ENCODE measurements around the gene C9orf57. TPM values are rescaled to one million over a fixed set of nuclear protein-coding genes. Genes with fewer than 3 reads are reported as not detected.

C9orf57 gene
- total RNA-seq, 1 experiment from 2014 or later = not detected

- Histone ChIP-seq H3K9me3 (ENCODE audit: control insufficient read depth, low read depth, low read length) (no peaks in the 10 kb centered on the region), H3K4me2 (ENCODE audit: insufficient read depth, insufficient read length, low read length) (no peak overlapping the region), H3K79me1 (ENCODE audit: insufficient read depth, low read depth, low read length, poor library complexity, severe bottlenecking) (no peaks in the 10 kb centered on the region), H3K56ac (ENCODE audit: insufficient read length, low read depth, low read length) (no peak overlapping the region), H4K8ac (replicated peaks; ENCODE audit: insufficient read length, low read depth, low read length) (no peak overlapping the region), H3K23me2 (ENCODE audit: insufficient read length, low read depth, low read length, poor library complexity, severe bottlenecking) (no peaks in the 10 kb centered on the region), H3K79me2 (ENCODE audit: insufficient read depth, low read length) (no peaks in the 10 kb centered on the region), H4K91ac (ENCODE audit: insufficient read length, low read depth, low read length) (no peak overlapping the region), H3K4ac (ENCODE audit: low read depth, low read length) (no peak overlapping the region), H3K9ac (ENCODE audit: extremely low read depth, insufficient read length, low read length) (no peak overlapping the region), H2BK120ac (ENCODE audit: low read depth, low read length, poor library complexity, severe bottlenecking) (no peak overlapping the region), H3K27ac (ENCODE audit: insufficient read length, low read depth, low read length) (no peak overlapping the region), H2BK15ac (ENCODE audit: low read depth, low read length) (no peak overlapping the region; the same call in 1 of the 2 replicates), H2BK5ac (ENCODE audit: insufficient read length, low read length) (no peak overlapping the region), H4K20me1 (ENCODE audit: control insufficient read depth, insufficient read depth, insufficient read length) (no peaks in the 10 kb centered on the region), H3K23ac (ENCODE audit: insufficient read length, low read depth, low read length) (no peak overlapping the region), H2AK5ac (ENCODE audit: insufficient read length, low read length) (no peak overlapping the region), H3T11ph (ENCODE audit: low read length) (no peak overlapping the region), H3K18ac (ENCODE audit: insufficient read length, low read depth, low read length) (no peak overlapping the region), H4K5ac (ENCODE audit: insufficient read length, low read depth, low read length) (no peak overlapping the region), H2AFZ (ENCODE audit: low read length) (no peak overlapping the region), H3K14ac (ENCODE audit: insufficient read depth, low read length) (no peak overlapping the region), H2BK12ac (ENCODE audit: insufficient read length, low read depth, low read length) (no peak overlapping the region), H3K4me1 (ENCODE audit: insufficient read depth, low read length) (no peaks in the 10 kb centered on the region), H2BK20ac (ENCODE audit: low read depth, low read length, poor library complexity, severe bottlenecking) (no peak overlapping the region), H3K27me3 (ENCODE audit: insufficient read depth, low read length) (no peaks in the 10 kb centered on the region)
- H3K4me1 Mint-ChIP-seq = peaks cover 7 to 11% of the 10 kb centered on the region in 2 experiments
- no peaks in the 10 kb centered on the region for H3K27me3 Mint-ChIP-seq (ENCODE audit: low read depth)
- TF ChIP-seq CTCF (conservative IDR thresholded peaks at IDR 0.05) = no peak
- DNase-seq = no peak
- no CpG with 5 or more reads among the region's 3 CpGs for WGBS (ENCODE audit: extremely low coverage, insufficient read length, low lambda C conversion rate)
- H3K9me3 Mint-ChIP-seq = no peaks in the 10 kb centered on the region
- H3K36me3 Mint-ChIP-seq (ENCODE audit: insufficient read depth in 1 of 3, low read depth in 3 of 3) = no peaks in the 10 kb centered on the region
- H3K27ac Mint-ChIP-seq = no peak overlapping the region
- no peak overlapping the region for H3K4me3 Mint-ChIP-seq
These were observed 37.6 kb downstream of the C9orf57 start for GRCh38 chr9:72022841-72023240.
